ENCODE measurements around the gene NPAS3. TPM values are rescaled to one million over a fixed set of nuclear protein-coding genes. Genes with fewer than 3 reads are reported as not detected.

The NPAS3 gene
- total RNA-seq, 1 donor from 2014 or later = 0.95 TPM

DNA sequence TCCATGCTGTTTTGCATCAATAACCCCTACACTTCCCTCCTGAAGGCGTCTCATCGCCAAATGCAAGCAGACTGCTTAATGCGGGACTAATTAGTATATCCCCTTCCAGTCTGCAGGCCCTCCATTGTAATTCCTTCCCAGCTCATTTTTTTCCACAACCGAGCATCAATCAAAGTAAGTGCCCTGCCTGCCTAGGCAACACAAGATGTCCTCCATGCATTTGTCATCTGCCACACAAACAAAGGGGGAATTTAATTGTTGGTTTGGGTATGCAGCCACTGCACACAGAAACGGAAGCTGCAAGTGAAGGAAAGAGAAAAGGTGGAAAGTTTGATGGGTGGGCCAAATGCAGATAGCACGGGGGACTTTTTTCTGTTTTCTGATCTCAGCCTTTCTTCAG, 844.2 kb downstream of the NPAS3 start:
- Histone ChIP-seq H3K27ac (no peak overlapping the region), H3K4me3 (no peak overlapping the region), H3K27me3 (ENCODE audit: low read depth) (peaks cover 4% of the 10 kb centered on the region), H3K9me3 (no peaks in the 10 kb centered on the region), H3K4me1 (no peaks in the 10 kb centered on the region), H3K36me3 (no peaks in the 10 kb centered on the region)
- DNase-seq (no peak), ATAC-seq (no peak)
- intact Hi-C loops (cut with DNase I) = no loop called here
- TF ChIP-seq, protein P1, sequence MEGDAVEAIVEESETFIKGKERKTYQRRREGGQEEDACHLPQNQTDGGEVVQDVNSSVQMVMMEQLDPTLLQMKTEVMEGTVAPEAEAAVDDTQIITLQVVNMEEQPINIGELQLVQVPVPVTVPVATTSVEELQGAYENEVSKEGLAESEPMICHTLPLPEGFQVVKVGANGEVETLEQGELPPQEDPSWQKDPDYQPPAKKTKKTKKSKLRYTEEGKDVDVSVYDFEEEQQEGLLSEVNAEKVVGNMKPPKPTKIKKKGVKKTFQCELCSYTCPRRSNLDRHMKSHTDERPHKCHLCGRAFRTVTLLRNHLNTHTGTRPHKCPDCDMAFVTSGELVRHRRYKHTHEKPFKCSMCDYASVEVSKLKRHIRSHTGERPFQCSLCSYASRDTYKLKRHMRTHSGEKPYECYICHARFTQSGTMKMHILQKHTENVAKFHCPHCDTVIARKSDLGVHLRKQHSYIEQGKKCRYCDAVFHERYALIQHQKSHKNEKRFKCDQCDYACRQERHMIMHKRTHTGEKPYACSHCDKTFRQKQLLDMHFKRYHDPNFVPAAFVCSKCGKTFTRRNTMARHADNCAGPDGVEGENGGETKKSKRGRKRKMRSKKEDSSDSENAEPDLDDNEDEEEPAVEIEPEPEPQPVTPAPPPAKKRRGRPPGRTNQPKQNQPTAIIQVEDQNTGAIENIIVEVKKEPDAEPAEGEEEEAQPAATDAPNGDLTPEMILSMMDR (IDR thresholded peaks at IDR 0.05) = no peak

DNA sequence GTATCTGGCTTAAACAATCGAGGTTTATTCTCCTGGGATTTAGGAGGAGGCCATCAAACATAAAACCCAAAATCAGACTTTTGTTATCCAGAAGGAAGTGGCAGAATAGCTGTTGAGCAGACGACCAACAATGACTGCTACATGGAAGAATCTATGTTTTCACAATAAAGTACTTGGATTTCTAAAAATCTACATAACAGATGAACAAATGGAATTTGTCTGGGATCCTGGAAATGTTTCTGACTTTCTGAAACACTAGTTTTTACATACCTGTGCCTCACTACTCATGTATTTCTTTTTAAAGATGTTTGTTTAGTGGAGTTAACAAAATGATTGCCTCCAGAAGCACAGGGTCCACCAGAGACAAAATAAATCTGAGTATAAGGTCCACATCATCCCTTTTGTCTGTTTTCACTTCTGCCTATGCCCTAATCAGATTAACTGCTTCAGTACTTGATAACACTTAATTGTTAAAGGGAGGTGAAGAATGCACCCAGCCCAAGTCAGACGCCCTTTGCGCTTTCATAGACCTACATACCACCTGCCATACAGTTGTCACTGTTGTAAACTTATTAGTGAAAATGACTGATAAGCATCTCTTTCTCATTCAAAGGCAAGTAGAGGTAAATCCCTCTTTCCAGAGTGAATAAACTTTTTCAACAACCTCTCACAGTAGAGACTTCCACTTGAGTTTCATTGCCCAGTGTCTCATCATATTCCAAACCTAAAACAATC, 847.6 kb downstream of the NPAS3 start:
- H3K9me3 ChIP-seq = no peaks in the 10 kb centered on the region
- H3K27me3 ChIP-seq (ENCODE audit: low read depth) = peaks cover 4% of the 10 kb centered on the region
- intact Hi-C loops (cut with DNase I) = no loop called here
- DNase-seq (no peak), ATAC-seq (no peak)
- no peaks in the 10 kb centered on the region for H3K4me1 ChIP-seq
- TF ChIP-seq, protein P1 (IDR thresholded peaks at IDR 0.05) = no peak
- no peak overlapping the region for H3K4me3 ChIP-seq
- H3K27ac ChIP-seq = no peak overlapping the region
- H3K36me3 ChIP-seq = no peaks in the 10 kb centered on the region

DNA sequence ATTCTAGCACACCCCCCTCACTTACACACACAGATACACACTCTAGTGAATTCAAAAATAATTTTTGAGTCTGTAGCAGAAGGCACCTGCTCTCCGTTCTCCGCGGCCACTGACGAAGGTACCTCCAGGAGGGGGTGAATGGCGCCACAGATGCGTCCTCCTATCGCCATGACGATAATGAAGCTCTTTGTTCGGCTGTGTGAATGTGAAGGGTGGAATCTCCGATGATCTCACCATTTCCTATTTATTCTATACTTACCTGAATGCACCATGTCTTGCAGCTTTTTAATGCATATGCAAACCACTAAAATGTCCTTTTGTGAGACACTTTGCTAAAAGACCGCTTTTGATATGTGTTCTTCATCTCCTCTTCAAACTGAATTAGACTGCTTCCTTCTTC, 849.5 kb downstream of the NPAS3 start:
- TF ChIP-seq, protein P1 (IDR thresholded peaks at IDR 0.05) = no peak
- H3K9me3 ChIP-seq = no peaks in the 10 kb centered on the region
- intact Hi-C loops (cut with DNase I) = no loop called here
- no peak for DNase-seq
- ATAC-seq = no peak
- no peaks in the 10 kb centered on the region for H3K36me3 ChIP-seq
- peaks cover 8% of the 10 kb centered on the region for H3K4me1 ChIP-seq
- H3K27ac ChIP-seq = no peak overlapping the region
- peaks cover 4% of the 10 kb centered on the region for H3K27me3 ChIP-seq (ENCODE audit: low read depth)
- H3K4me3 ChIP-seq = no peak overlapping the region

DNA sequence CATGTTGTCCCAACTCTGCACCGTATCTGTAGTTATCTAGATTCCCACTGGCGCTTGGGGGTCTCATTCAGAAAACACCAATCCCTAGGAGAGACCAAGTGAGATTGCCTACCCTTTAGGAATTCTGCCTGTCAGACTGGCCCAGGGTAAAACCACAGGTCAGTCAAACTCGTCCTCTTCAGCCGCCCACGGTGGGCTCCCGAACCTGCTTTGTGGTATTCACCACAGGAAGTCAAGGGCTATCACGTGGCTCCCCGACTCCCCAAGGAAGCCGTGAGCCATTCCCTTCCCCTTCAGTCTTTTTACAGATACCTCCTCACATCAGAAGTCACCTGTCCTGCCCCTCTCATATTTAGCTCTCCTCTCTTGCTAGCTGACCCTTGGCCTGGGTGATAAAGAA, 852.3 kb downstream of the NPAS3 start:
- DNase-seq (no peak), ATAC-seq (no peak)
- Histone ChIP-seq H3K9me3 (no peaks in the 10 kb centered on the region), H3K4me3 (no peak overlapping the region), H3K4me1 (peaks cover 9% of the 10 kb centered on the region), H3K27ac (no peak overlapping the region), H3K36me3 (no peaks in the 10 kb centered on the region), H3K27me3 (ENCODE audit: low read depth) (peaks cover 4% of the 10 kb centered on the region)
- TF ChIP-seq, protein P1 (IDR thresholded peaks at IDR 0.05) = no peak
- intact Hi-C loops (cut with DNase I) = no loop called here

DNA sequence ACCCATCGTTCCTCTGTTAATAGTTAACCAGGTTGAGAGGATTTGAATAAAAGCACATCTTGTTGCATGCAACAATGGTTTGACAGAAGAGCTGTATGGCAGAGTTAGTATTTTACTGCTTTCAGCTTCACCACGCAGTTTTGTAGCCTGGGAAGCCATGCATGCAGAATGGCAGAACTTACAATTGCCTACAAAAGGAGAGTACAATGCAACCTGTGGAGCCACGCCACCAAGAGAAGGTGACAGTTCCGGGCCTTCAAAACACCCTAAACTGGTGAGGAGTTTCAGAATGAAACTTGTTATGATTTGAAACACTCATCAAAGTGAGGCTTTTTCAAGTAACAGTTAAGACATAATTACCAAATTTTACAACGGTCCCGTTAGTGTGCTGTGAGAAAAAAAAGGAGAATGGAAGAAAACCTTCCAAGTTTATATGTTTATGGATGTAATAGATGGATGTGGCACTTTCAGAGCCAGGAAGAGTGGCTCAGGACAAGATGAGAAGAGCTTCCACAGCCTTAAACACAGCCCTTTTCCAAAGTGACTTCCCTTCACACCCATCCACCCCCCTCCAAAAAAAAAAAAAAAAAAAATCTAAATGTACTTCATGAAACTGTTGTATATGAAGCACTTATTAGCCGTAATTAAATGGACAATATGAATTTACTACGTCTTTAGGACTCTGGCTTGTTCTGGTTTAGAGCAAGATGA, 853.5 kb downstream of the NPAS3 start:
- no peak overlapping the region for H3K27ac ChIP-seq
- ATAC-seq = no peak
- peaks cover 9% of the 10 kb centered on the region for H3K4me1 ChIP-seq
- no peak overlapping the region for H3K4me3 ChIP-seq
- intact Hi-C loops (cut with DNase I) = no loop called here
- no peaks in the 10 kb centered on the region for H3K27me3 ChIP-seq (ENCODE audit: low read depth)
- H3K36me3 ChIP-seq = no peaks in the 10 kb centered on the region
- TF ChIP-seq, protein P1 (IDR thresholded peaks at IDR 0.05) = no peak
- DNase-seq = no peak
- H3K9me3 ChIP-seq = no peaks in the 10 kb centered on the region
